ENCODE measurements around the gene HMGA1. TPM values are rescaled to one million over a fixed set of nuclear protein-coding genes. Genes with fewer than 3 reads are reported as not detected.
A peak's percentile ranks its signal among the peaks of the same experiment; 100 is the strongest.

The HMGA1 gene
- total and polyA plus RNA-seq, 10 of the 15 experiments (the other 5 are each of a cell fraction or from before 2014, with no cell fraction given), result 13.4 to 885 (median 508) TPM

GRCh38 chr6:34248727-34249468 is 12.2 kb downstream of the HMGA1 start, which contains the start of gene SMIM29 (continued):
- TF ChIP-seq PKNOX1 (IDR thresholded peaks at IDR 0.05) (peak; percentile 77), SMC3 (IDR thresholded peaks at IDR 0.05; ENCODE audit: borderline replicate concordance, low read length) (peak; percentile 74), SP1 (IDR thresholded peaks at IDR 0.05; ENCODE audit: low read depth, low read length) (peak; percentile 46), RB1 (IDR thresholded peaks at IDR 0.05; ENCODE audit: borderline replicate concordance) (peak; percentile 79; the same call in 1 of the 2 replicates), IKZF2 (IDR thresholded peaks at IDR 0.05) (no peak; a peak in 1 of 4 replicates), PAX5 (IDR thresholded peaks at IDR 0.05; ENCODE audit: borderline replicate concordance, low read depth, low read length) (no peak), ZSCAN29 (IDR thresholded peaks at IDR 0.05) (peak; percentile 63; the same call in 1 of the 2 replicates), BCL11A (IDR thresholded peaks at IDR 0.05; ENCODE audit: low read depth, low read length) (no peak), EED (IDR thresholded peaks at IDR 0.05; ENCODE audit: low read depth) (no peak), EGR1 (IDR thresholded peaks at IDR 0.05; ENCODE audit: borderline replicate concordance in 1 of 2, low read depth in 2 of 2, low read length in 2 of 2) (peak; percentile 9 to 90), NR2F1 (conservative IDR thresholded peaks at IDR 0.05) (no peak; the same call in 1 of the 2 replicates)
- TF ChIP-seq, protein P1, sequence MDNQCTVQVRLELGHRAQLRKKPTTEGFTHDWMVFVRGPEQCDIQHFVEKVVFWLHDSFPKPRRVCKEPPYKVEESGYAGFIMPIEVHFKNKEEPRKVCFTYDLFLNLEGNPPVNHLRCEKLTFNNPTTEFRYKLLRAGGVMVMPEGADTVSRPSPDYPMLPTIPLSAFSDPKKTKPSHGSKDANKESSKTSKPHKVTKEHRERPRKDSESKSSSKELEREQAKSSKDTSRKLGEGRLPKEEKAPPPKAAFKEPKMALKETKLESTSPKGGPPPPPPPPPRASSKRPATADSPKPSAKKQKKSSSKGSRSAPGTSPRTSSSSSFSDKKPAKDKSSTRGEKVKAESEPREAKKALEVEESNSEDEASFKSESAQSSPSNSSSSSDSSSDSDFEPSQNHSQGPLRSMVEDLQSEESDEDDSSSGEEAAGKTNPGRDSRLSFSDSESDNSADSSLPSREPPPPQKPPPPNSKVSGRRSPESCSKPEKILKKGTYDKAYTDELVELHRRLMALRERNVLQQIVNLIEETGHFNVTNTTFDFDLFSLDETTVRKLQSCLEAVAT (IDR thresholded peaks at IDR 0.05), result no peak; the same call in 1 of the 2 replicates
- TF ChIP-seq, protein P2, sequence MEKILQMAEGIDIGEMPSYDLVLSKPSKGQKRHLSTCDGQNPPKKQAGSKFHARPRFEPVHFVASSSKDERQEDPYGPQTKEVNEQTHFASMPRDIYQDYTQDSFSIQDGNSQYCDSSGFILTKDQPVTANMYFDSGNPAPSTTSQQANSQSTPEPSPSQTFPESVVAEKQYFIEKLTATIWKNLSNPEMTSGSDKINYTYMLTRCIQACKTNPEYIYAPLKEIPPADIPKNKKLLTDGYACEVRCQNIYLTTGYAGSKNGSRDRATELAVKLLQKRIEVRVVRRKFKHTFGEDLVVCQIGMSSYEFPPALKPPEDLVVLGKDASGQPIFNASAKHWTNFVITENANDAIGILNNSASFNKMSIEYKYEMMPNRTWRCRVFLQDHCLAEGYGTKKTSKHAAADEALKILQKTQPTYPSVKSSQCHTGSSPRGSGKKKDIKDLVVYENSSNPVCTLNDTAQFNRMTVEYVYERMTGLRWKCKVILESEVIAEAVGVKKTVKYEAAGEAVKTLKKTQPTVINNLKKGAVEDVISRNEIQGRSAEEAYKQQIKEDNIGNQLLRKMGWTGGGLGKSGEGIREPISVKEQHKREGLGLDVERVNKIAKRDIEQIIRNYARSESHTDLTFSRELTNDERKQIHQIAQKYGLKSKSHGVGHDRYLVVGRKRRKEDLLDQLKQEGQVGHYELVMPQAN (conservative IDR thresholded peaks at IDR 0.05), result peak; percentile 77

All from GM12878 (cell line).